ENCODE measurements around the gene FGGY.

FGGY gene

GRCh38 chr1:59671066-59671952 is 374.4 kb downstream of the FGGY start:
- no peak for DNase-seq

- no peak for DNase-seq
Observed at GRCh38 chr1:59671953-59672305, 375.0 kb downstream of the FGGY start.

DNA sequence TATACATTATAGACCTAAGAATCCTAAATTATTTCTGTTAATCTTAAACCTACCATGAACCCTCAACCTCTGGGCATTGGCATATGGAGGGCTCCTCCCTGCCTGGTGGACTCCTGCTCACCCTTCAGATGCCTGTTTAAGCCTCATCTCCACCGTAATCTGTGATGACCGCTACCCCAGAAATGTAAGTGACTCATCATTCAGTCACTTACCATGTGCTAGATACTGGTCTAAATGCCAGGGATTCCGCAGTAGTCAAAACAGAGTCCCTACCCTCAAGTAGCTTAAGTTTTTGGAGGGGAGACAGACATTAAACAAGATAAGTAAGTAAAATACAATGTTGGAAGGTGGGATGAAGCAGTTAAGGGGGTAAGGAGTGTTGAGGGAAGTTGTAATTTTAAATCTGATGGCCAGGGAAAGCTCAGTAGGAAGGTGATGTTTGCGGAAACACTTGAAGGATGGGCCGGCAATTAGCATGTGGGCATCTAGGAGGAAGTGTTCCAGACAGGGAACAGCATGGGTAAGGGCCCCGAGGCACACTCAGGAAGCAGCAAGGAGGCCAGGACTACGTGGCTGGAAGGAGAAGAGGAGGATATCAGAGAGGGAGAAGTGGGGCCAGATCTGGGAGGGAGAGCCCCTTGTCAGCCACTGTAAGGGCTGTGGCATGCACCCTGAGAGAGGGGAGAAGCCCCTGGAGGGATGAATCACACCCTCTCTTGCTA is 376.1 kb downstream of the FGGY start:
- no peak for DNase-seq

DNA sequence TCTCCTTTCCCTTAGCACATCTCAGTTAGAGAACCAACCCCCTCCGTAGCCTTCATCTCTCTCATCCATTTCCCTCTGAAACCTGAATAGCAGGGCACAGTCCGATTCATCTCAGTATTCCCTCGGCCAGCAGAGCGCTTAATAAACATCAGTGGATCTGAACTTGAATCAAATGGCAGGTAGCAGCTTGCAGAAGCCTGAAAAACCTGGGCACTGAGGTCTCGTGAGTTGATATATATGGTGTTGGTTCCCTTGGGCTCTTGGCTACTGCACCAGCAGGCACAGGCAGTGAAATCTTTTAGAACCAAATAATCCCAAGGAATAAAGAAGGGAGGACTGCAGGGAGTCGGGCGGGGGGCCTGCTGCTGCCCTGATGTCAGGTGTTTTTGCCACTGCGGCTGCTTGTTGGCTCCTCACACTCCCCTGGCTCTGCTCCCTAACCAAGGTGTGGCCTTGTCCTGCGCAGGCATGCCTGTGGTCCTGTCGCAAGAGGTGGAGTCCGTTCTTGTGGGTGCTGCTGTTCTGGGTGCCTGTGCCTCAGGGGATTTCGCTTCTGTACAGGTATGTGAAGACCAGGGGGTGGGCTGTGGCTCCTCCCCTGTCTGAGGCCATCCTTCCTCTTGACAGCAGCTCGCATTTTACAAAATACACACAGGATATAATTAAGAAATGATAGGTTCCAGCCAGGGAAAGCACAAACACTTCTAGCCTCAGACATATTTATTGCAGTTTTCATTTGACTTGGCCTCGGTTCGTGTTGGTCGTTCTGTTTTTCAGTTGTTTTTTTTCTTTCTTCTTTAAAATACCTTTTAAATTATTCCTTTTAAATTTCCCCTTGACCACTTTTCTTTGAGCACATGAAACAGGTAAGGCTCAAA is 376.9 kb downstream of the FGGY start:
- DNase-seq: peak; percentile 16

DNA sequence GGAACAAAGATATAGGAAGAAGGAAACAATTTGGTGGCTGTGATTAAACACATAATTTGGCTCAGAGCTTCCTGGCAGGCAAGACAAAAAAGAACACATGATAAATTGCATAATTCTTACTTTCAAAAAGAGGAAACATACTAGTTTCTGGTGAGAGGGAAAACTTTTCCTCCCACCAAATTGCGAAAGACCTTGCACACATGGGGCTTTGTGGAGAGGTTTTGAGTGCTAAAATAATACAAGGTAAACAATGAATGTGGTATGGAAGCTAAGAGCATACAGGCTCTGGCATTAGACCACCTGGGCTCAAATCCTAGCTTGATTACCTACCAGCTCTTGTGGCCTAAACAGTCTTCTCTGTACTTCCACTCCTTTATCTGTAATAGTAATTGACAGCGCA is 377.7 kb downstream of the FGGY start:
- DNase-seq: no peak

DNA sequence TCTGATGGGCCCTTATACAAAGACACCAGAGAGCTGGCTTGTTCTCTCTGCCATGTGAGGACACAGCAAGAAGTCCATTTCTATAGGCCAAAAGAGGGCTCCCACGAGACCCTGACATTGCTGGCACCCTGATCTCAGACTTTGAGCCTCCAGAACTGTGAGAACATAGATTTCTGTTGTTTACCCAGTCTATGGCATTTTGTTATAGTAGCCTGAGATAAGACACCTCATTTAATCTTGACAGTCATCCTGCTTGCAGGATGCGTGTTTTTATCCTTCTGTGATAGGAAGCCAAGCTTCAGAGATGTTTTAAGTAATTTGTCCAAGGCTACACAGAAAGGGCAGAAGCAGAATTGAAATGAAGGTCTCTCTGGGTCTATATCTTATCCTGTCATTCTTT is 379.0 kb downstream of the FGGY start:
- DNase-seq: no peak

- DNase-seq: no peak
Observed at GRCh38 chr1:59678040-59678439, 381.1 kb downstream of the FGGY start.

- no peak for DNase-seq
Observed at GRCh38 chr1:59678493-59679228, 381.8 kb downstream of the FGGY start.

DNA sequence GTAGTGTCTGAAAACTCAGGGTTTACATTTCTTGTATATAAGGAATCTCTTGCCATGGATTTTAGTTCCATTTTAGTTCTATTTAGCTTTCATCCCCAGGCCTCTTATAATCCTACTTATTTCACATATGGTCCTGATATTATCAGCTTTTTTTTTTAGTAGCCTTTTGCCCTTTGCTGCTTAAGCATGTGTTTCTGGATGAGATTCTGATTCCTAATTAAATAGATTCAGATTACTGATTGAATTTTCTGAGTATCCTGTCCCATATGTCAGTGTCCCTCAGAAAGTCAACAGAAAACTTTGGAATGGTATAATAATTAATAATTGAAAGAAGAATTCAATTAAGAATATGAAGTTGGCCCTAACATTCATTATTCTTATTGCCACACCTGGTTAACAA is 383.1 kb downstream of the FGGY start:
- DNase-seq: no peak

- DNase-seq: no peak
Observed at GRCh38 chr1:59682396-59683080, 385.6 kb downstream of the FGGY start.

DNA sequence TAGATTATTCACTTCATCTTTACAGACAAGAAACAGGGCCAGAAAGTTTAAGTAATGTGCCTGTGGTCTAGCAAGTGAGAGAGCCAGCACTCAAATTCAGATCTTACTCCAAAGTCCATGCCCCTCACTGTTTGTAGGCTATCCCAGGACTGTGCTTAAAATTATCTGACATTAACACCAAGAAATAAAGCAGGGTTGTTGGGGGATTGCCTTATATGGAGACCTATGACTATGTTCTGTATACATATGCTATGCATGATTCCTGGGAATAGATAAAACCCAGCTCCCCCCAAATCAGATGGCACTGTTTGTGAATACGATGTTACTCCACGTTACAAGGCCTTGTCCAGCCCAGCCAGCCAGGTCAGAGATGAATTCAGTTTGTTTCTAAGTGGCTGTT is 386.3 kb downstream of the FGGY start:
- DNase-seq: no peak

DNA sequence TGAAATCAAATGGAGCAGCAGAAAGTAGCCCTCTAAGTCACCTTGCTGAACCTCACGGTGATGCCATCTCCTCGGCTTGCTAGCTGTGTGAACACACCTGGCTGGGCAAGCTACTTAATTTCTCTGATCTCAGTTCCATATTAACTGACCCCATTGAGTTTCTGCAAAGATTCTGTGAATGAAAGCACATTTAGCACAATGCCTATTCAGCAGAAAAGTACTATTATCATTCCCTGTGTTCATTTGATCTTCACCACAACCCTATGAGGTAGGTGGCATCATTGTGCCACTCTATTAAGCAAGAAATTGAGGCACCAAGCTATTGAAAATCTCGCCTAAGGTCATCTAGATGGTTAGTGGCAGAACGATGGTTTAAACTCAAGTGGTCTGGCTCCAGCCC is 387.8 kb downstream of the FGGY start:
- no peak for DNase-seq

DNA sequence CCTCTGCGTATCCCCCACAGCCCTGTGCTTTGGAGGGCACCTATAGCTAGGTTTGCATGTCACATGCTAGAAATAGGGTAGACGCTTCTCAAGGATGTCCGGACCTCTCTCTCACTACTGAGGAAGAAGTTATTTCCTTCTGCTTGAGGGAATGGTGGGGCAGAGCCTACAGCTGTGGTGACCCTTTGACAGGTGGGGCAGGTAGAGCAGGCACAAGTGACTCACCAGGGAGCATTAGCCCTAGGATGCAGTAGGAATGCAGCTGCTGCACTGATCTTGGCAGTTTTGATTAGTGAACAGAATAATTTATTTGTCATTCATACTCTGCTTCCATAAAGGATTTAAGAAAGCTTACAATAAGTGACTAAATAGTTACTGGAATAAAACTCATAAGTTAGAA is 388.2 kb downstream of the FGGY start:
- no peak for DNase-seq

GRCh38 chr1:59685666-59686065 is 388.8 kb downstream of the FGGY start:
- no peak for DNase-seq

DNA sequence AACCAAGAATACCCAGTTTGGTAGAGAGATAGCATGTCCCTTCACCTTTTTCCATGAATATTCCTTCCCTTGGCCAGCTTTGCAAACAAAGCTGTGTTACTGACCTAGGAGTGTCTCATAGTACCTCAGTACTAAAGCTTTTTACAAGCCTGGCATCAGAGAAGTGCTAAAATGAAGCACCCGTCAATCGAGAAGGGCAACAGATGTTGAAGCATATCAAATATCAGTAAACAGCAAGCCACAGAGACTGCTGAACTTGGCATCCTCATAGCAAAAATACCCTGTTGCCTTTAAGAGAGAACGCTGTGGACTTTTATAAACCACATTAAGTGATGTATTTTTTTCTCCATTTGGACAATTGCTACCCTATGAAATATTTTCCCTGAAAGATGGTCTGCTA is 389.3 kb downstream of the FGGY start:
- no peak for DNase-seq

GRCh38 chr1:59686574-59686973 is 389.7 kb downstream of the FGGY start:
- no peak for DNase-seq

GRCh38 chr1:59687081-59687480 is 390.2 kb downstream of the FGGY start:
- DNase-seq: no peak

GRCh38 chr1:59688976-59689375 is 392.1 kb downstream of the FGGY start:
- no peak for DNase-seq

DNA sequence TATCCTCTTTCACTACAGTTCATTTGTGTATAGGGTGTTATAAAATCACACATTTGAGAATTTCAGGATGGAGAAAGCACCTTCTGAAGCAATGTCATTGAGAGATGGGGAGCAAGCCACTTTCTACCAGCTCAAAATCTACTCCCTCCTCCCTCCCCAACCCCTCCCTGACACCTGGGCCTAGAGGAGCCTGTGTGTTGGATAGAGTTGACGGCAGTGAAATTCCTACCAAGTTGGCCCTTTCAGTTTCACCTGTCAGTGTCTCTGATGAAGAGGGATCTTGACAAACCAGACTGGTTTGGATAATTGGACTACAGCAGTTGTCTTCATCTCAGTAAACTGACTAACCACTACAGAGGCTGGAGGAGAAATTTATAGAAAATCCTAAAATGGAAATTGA is 392.8 kb downstream of the FGGY start:
- no peak for DNase-seq

- DNase-seq: no peak
Observed at GRCh38 chr1:59690171-59690930, 393.5 kb downstream of the FGGY start.

- DNase-seq: no peak
Observed at GRCh38 chr1:59691261-59691660, 394.4 kb downstream of the FGGY start.
